ENCODE measurements around the gene CSMD2.

CSMD2 gene

GRCh38 chr1:33670567-33670966, 494.5 kb downstream of the CSMD2 start:
- DNase-seq (ENCODE audit: low read depth, low spot score), result no peak
- H3K4me3 ChIP-seq (ENCODE audit: low read depth, low read length), result no peak overlapping the region
- CTCF ChIA-PET, result interaction anchor here (1.0 to 1.4 kb wide), 4 partner anchors 10 to 37 kb away, joined by 3 read pairs; no protein-coding TSS in a partner anchor
- TF ChIP-seq CTCF (IDR thresholded peaks at IDR 0.05; ENCODE audit: insufficient read depth, low read length, missing control alignments), result no peak
- POLR2A ChIA-PET, result no interaction called here

GRCh38 chr1:33668695-33669094, 496.3 kb downstream of the CSMD2 start:
- TF ChIP-seq CTCF (IDR thresholded peaks at IDR 0.05; ENCODE audit: insufficient read depth, low read length, missing control alignments), result no peak
- H3K4me3 ChIP-seq (ENCODE audit: low read depth, low read length), result no peak overlapping the region
- ChIA-PET POLR2A (no interaction called here), CTCF (interaction anchor here (1.0 to 1.4 kb wide), 2 partner anchors 8 to 14 kb away, joined by 3 to 5 read pairs; no protein-coding TSS in a partner anchor)
- no peak for DNase-seq (ENCODE audit: low read depth, low spot score)

GRCh38 chr1:33667386-33668282, 497.4 kb downstream of the CSMD2 start:
- ChIA-PET CTCF (interaction anchor here (0.8 to 1.9 kb wide), 4 partner anchors 14 to 495 kb away, joined by 3 to 5 read pairs (median 4); no protein-coding TSS in a partner anchor), POLR2A (no interaction called here)
- H3K4me3 ChIP-seq (ENCODE audit: low read depth, low read length), result no peak overlapping the region
- TF ChIP-seq CTCF (IDR thresholded peaks at IDR 0.05; ENCODE audit: insufficient read depth, low read length, missing control alignments), result no peak
- DNase-seq (ENCODE audit: low read depth, low spot score), result no peak

- POLR2A ChIA-PET, result no interaction called here
- no peak for DNase-seq (ENCODE audit: low read depth, low spot score)
- TF ChIP-seq CTCF (IDR thresholded peaks at IDR 0.05; ENCODE audit: insufficient read depth, low read length, missing control alignments), result no peak
- no peak overlapping the region for H3K4me3 ChIP-seq (ENCODE audit: low read depth, low read length)
- CTCF ChIA-PET, result interaction anchor here (1.0 to 1.9 kb wide), 3 partner anchors 12 to 496 kb away, joined by 3 to 5 read pairs (median 4); no protein-coding TSS in a partner anchor
These were observed 498.4 kb downstream of the CSMD2 start for GRCh38 chr1:33666616-33667015.

- H3K4me3 ChIP-seq (ENCODE audit: low read depth, low read length), result no peak overlapping the region
- no peak for DNase-seq (ENCODE audit: low read depth, low spot score)
- no peak for TF ChIP-seq CTCF (IDR thresholded peaks at IDR 0.05; ENCODE audit: insufficient read depth, low read length, missing control alignments)
- POLR2A ChIA-PET, result no interaction called here
- CTCF ChIA-PET, result interaction anchor here (2.8 kb wide), 1 partner anchor 29 kb away, joined by 13 read pairs; no protein-coding TSS in a partner anchor
These were observed 503.1 kb downstream of the CSMD2 start for GRCh38 chr1:33661811-33662454.

DNA sequence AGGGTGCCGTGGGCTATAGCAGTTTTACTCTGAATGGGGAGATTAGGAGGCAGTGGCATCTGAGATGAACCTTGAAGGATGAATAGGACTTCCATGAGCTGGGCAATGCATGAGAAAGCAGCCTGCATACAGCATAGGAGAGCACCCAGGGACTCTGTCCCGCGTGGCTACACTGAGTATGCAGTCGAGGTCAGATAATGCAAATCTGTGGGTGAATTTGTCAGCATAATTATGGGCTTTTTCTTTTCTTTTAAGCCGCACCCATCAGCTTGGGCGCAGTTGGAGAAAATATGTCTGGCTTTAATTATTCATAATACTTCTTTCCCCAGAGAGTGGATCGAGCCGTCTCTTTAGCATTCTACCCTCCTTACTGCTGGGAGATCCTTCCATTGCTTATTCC, 504.1 kb downstream of the CSMD2 start:
- no peak for TF ChIP-seq CTCF (IDR thresholded peaks at IDR 0.05; ENCODE audit: insufficient read depth, low read length, missing control alignments)
- no peak for DNase-seq (ENCODE audit: low read depth, low spot score)
- no peak overlapping the region for H3K4me3 ChIP-seq (ENCODE audit: low read depth, low read length)
- CTCF ChIA-PET, result interaction anchor here (0.7 to 3.3 kb wide), 4 partner anchors 8 to 502 kb away, joined by 3 to 23 read pairs (median 4); no protein-coding TSS in a partner anchor
- POLR2A ChIA-PET, result no interaction called here

Measured in AG04449 (cell line).